ENCODE measurements around the gene STAU1. TPM values are rescaled to one million over a fixed set of nuclear protein-coding genes. Genes with fewer than 3 reads are reported as not detected.

The STAU1 gene
- total and polyA plus RNA-seq, 2 of the 13 experiments (the other 11 are each of a cell fraction or from before 2014, with no cell fraction given): 119 to 133 TPM

DNA sequence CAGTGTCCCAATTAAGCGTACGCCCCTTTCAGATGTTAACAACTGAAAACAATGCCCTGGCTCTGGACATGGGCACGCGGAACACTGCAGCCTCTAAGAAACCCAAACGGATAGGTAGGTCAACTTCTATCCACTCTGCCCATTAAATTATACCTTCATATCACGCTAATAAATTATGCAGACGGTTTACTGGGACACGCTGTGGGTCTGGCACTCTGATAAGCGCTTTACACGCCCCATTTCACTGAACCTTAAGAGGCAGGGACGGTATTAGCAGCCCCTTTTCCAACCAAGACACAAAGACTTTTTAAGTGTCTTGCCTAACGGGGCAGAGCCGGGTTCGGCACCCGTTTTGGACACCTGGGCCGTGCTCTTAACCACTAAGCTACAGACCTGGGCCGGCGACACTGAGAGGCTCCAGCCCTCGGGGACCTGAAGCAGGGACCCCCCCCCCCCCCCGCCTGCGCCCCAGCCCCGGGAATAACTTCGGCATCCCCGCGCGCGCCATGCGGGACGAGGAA lies 744 bp downstream of the STAU1 start (continued):
- TF ChIP-seq RCOR2 (CRISPR knock-in tag; IDR thresholded peaks at IDR 0.05) (no peak), SCMH1 (CRISPR knock-in tag; IDR thresholded peaks at IDR 0.05; ENCODE audit: borderline replicate concordance) (no peak), TRIM24 (CRISPR knock-in tag; IDR thresholded peaks at IDR 0.05) (no peak), ZNF670 (CRISPR knock-in tag; IDR thresholded peaks at IDR 0.05; ENCODE audit: borderline replicate concordance) (no peak), PAWR (CRISPR knock-in tag; IDR thresholded peaks at IDR 0.05; ENCODE audit: borderline replicate concordance) (no peak), FOXM1 (CRISPR knock-in tag; IDR thresholded peaks at IDR 0.05) (no peak), HNRNPUL1 (IDR thresholded peaks at IDR 0.05; ENCODE audit: low read depth, low read length) (no peak), ZNF543 (CRISPR knock-in tag; IDR thresholded peaks at IDR 0.05) (no peak)
- TF ChIP-seq, protein P1, sequence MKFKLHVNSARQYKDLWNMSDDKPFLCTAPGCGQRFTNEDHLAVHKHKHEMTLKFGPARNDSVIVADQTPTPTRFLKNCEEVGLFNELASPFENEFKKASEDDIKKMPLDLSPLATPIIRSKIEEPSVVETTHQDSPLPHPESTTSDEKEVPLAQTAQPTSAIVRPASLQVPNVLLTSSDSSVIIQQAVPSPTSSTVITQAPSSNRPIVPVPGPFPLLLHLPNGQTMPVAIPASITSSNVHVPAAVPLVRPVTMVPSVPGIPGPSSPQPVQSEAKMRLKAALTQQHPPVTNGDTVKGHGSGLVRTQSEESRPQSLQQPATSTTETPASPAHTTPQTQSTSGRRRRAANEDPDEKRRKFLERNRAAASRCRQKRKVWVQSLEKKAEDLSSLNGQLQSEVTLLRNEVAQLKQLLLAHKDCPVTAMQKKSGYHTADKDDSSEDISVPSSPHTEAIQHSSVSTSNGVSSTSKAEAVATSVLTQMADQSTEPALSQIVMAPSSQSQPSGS (CRISPR knock-in tag; IDR thresholded peaks at IDR 0.05): no peak
- TF ChIP-seq, protein P2, sequence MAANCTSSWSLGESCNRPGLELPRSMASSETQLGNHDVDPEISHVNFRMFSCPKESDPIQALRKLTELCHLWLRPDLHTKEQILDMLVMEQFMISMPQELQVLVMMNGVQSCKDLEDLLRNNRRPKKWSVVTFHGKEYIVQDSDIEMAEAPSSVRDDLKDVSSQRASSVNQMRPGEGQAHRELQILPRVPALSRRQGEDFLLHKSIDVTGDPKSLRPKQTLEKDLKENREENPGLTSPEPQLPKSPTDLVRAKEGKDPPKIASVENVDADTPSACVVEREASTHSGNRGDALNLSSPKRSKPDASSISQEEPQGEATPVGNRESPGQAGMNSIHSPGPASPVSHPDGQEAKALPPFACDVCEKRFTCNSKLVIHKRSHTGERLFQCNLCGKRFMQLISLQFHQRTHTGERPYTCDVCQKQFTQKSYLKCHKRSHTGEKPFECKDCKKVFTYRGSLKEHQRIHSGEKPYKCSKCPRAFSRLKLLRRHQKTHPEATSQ (CRISPR knock-in tag; IDR thresholded peaks at IDR 0.05; ENCODE audit: borderline replicate concordance): no peak
- TF ChIP-seq, protein P3, sequence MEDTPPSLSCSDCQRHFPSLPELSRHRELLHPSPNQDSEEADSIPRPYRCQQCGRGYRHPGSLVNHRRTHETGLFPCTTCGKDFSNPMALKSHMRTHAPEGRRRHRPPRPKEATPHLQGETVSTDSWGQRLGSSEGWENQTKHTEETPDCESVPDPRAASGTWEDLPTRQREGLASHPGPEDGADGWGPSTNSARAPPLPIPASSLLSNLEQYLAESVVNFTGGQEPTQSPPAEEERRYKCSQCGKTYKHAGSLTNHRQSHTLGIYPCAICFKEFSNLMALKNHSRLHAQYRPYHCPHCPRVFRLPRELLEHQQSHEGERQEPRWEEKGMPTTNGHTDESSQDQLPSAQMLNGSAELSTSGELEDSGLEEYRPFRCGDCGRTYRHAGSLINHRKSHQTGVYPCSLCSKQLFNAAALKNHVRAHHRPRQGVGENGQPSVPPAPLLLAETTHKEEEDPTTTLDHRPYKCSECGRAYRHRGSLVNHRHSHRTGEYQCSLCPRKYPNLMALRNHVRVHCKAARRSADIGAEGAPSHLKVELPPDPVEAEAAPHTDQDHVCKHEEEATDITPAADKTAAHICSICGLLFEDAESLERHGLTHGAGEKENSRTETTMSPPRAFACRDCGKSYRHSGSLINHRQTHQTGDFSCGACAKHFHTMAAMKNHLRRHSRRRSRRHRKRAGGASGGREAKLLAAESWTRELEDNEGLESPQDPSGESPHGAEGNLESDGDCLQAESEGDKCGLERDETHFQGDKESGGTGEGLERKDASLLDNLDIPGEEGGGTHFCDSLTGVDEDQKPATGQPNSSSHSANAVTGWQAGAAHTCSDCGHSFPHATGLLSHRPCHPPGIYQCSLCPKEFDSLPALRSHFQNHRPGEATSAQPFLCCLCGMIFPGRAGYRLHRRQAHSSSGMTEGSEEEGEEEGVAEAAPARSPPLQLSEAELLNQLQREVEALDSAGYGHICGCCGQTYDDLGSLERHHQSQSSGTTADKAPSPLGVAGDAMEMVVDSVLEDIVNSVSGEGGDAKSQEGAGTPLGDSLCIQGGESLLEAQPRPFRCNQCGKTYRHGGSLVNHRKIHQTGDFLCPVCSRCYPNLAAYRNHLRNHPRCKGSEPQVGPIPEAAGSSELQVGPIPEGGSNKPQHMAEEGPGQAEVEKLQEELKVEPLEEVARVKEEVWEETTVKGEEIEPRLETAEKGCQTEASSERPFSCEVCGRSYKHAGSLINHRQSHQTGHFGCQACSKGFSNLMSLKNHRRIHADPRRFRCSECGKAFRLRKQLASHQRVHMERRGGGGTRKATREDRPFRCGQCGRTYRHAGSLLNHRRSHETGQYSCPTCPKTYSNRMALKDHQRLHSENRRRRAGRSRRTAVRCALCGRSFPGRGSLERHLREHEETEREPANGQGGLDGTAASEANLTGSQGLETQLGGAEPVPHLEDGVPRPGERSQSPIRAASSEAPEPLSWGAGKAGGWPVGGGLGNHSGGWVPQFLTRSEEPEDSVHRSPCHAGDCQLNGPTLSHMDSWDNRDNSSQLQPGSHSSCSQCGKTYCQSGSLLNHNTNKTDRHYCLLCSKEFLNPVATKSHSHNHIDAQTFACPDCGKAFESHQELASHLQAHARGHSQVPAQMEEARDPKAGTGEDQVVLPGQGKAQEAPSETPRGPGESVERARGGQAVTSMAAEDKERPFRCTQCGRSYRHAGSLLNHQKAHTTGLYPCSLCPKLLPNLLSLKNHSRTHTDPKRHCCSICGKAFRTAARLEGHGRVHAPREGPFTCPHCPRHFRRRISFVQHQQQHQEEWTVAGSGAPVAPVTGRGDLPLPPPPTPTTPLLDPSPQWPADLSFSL (CRISPR knock-in tag; IDR thresholded peaks at IDR 0.05): no peak
- TF ChIP-seq, protein P4, sequence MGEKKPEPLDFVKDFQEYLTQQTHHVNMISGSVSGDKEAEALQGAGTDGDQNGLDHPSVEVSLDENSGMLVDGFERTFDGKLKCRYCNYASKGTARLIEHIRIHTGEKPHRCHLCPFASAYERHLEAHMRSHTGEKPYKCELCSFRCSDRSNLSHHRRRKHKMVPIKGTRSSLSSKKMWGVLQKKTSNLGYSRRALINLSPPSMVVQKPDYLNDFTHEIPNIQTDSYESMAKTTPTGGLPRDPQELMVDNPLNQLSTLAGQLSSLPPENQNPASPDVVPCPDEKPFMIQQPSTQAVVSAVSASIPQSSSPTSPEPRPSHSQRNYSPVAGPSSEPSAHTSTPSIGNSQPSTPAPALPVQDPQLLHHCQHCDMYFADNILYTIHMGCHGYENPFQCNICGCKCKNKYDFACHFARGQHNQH (CRISPR knock-in tag; IDR thresholded peaks at IDR 0.05): no peak
